ENCODE data around the gene LRRC34. TPM values are rescaled to one million over a fixed set of nuclear protein-coding genes. Genes with fewer than 3 reads are reported as not detected.

Gene LRRC34
- total and polyA plus RNA-seq, 2 experiments from 2014 or later, result 4.2 to 9.4 TPM

GRCh38 chr3:169850618-169851017, 37.9 kb upstream of the LRRC34 start:
- in situ Hi-C loops (cut with MboI), result no loop called here
- H3K9ac ChIP-seq, result no peak overlapping the region
- no peak overlapping the region for H2AFZ ChIP-seq
- no peak overlapping the region for H3K4me3 ChIP-seq
- peaks cover 19% of the 10 kb centered on the region; the same call in 1 of the 2 replicates for H3F3A ChIP-seq (ENCODE audit: insufficient read depth)
- peaks cover 20% of the 10 kb centered on the region for H3K4me1 ChIP-seq (ENCODE audit: insufficient read depth)
- no peak for DNase-seq
- no peak overlapping the region for H3K27ac ChIP-seq
- H3K9me2 ChIP-seq (ENCODE audit: insufficient read depth), result no peaks in the 10 kb centered on the region
- H3K36me3 ChIP-seq (ENCODE audit: low read depth), result no peaks in the 10 kb centered on the region
- no peaks in the 10 kb centered on the region for H3K27me3 ChIP-seq (replicated peaks; ENCODE audit: insufficient read depth)
- no peaks in the 10 kb centered on the region for H3K9me3 ChIP-seq (ENCODE audit: low read depth)
- H3K4me2 ChIP-seq (ENCODE audit: unreplicated experiment), result no peak overlapping the region
- no peaks in the 10 kb centered on the region for H3K79me2 ChIP-seq (ENCODE audit: insufficient read depth)
- no peaks in the 10 kb centered on the region for H4K20me1 ChIP-seq (ENCODE audit: insufficient read depth)
- TF ChIP-seq EZH2 (IDR thresholded peaks at IDR 0.05; ENCODE audit: insufficient read depth, poor library complexity, severe bottlenecking), result no peak
- no peak for TF ChIP-seq EZH2phosphoT487 (IDR thresholded peaks at IDR 0.05; ENCODE audit: insufficient read depth, low read depth)

DNA sequence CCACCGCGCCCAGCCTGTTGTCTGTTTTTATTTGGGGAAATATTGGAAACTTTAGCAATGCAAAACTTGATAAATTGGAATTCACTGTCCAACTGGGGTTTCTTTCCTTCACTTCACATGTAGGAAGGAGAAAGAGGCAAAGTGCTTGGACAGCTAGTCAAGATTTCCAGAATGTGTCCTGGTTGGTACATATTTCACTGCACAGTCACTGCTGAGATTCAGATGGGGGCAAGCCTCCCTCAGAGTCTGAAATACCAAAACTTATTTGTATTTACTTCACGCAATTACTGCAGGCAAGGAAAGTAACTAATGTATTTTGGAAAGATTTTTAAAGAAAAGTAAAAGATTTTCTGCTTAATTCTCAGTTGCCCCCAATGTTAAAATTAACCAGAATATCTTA, 36.0 kb upstream of the LRRC34 start:
- H3K9me3 ChIP-seq (ENCODE audit: low read depth), result no peaks in the 10 kb centered on the region
- H3K27ac ChIP-seq, result no peak overlapping the region
- H3K36me3 ChIP-seq (ENCODE audit: low read depth), result no peaks in the 10 kb centered on the region
- peaks cover 20% of the 10 kb centered on the region for H3K4me1 ChIP-seq (ENCODE audit: insufficient read depth)
- H3K4me2 ChIP-seq (ENCODE audit: unreplicated experiment), result no peak overlapping the region
- no peak overlapping the region for H2AFZ ChIP-seq
- H3K27me3 ChIP-seq (replicated peaks; ENCODE audit: insufficient read depth), result no peaks in the 10 kb centered on the region
- in situ Hi-C loops (cut with MboI), result no loop called here
- DNase-seq, result peak; percentile 33
- TF ChIP-seq EZH2phosphoT487 (IDR thresholded peaks at IDR 0.05; ENCODE audit: insufficient read depth, low read depth), result no peak
- no peak for TF ChIP-seq EZH2 (IDR thresholded peaks at IDR 0.05; ENCODE audit: insufficient read depth, poor library complexity, severe bottlenecking)
- no peaks in the 10 kb centered on the region for H4K20me1 ChIP-seq (ENCODE audit: insufficient read depth)
- no peaks in the 10 kb centered on the region for H3K79me2 ChIP-seq (ENCODE audit: insufficient read depth)
- H3F3A ChIP-seq (ENCODE audit: insufficient read depth), result peaks cover 21% of the 10 kb centered on the region; the same call in 1 of the 2 replicates
- H3K9ac ChIP-seq, result no peak overlapping the region
- 94 to 100% methylated on average over 3 of the region's 3 CpGs for WGBS, 2 experiments (ENCODE audit: low coverage in 1 of 2, low lambda C conversion rate in 2 of 2, missing lambda C conversion rate in 2 of 2)
- H3K9me2 ChIP-seq (ENCODE audit: insufficient read depth), result no peaks in the 10 kb centered on the region
- no peak overlapping the region for H3K4me3 ChIP-seq

DNA sequence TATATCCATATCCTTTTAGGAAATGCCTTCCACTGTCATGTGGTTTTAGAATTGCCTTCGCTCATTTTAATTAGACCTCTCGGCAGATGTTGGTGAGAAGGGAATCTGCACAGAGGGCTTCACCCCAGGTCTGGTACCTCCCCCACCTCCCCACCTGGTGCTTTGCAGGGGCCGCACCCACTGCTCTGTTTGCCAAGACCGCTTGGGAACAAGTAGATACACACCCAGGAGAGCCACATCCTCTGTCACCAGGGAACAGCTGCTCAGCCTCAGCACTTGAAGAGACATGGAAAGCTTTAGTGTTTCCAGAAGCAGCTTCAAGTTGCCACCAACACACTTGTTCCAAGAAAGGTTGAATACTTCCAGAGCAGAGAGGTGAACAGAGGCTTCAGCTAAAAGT, 35.2 kb upstream of the LRRC34 start:
- Histone ChIP-seq H3K36me3 (ENCODE audit: low read depth) (no peaks in the 10 kb centered on the region), H3K27ac (no peak overlapping the region), H3K9ac (no peak overlapping the region), H3K27me3 (replicated peaks; ENCODE audit: insufficient read depth) (no peaks in the 10 kb centered on the region), H3K4me3 (no peak overlapping the region), H2AFZ (0 out of 2 replicates have a peak overlapping the region, but pooled peaks have one; percentile 9), H3K9me3 (ENCODE audit: low read depth) (no peaks in the 10 kb centered on the region), H3K9me2 (ENCODE audit: insufficient read depth) (no peaks in the 10 kb centered on the region), H3K4me2 (ENCODE audit: unreplicated experiment) (no peak overlapping the region), H3K4me1 (ENCODE audit: insufficient read depth) (peaks cover 20% of the 10 kb centered on the region), H4K20me1 (ENCODE audit: insufficient read depth) (no peaks in the 10 kb centered on the region), H3F3A (ENCODE audit: insufficient read depth) (peaks cover 21% of the 10 kb centered on the region; the same call in 1 of the 2 replicates), H3K79me2 (ENCODE audit: insufficient read depth) (no peaks in the 10 kb centered on the region)
- in situ Hi-C loops (cut with MboI), result no loop called here
- 21 to 24% methylated on average over 4 of the region's 4 CpGs for WGBS, 2 experiments (ENCODE audit: low coverage in 1 of 2, low lambda C conversion rate in 2 of 2, missing lambda C conversion rate in 2 of 2)
- no peak for DNase-seq
- TF ChIP-seq EZH2phosphoT487 (IDR thresholded peaks at IDR 0.05; ENCODE audit: insufficient read depth, low read depth) (no peak), EZH2 (IDR thresholded peaks at IDR 0.05; ENCODE audit: insufficient read depth, poor library complexity, severe bottlenecking) (no peak)

- H3F3A ChIP-seq (ENCODE audit: insufficient read depth), result peaks cover 21% of the 10 kb centered on the region; the same call in 1 of the 2 replicates
- in situ Hi-C loops (cut with MboI), result no loop called here
- peak overlapping the region; percentile 30 for H3K4me2 ChIP-seq (ENCODE audit: unreplicated experiment)
- 62 to 63% methylated on average over 11 of the region's 11 CpGs for WGBS, 2 experiments (ENCODE audit: low coverage in 1 of 2, low lambda C conversion rate in 2 of 2, missing lambda C conversion rate in 2 of 2)
- H3K4me3 ChIP-seq, result no peak overlapping the region
- TF ChIP-seq EZH2 (IDR thresholded peaks at IDR 0.05; ENCODE audit: insufficient read depth, poor library complexity, severe bottlenecking), result no peak
- TF ChIP-seq EZH2phosphoT487 (IDR thresholded peaks at IDR 0.05; ENCODE audit: insufficient read depth, low read depth), result no peak
- H3K9me2 ChIP-seq (ENCODE audit: insufficient read depth), result no peaks in the 10 kb centered on the region
- H3K36me3 ChIP-seq (ENCODE audit: low read depth), result no peaks in the 10 kb centered on the region
- 0 out of 2 replicates have a peak overlapping the region, but pooled peaks have one; percentile 30 for H3K9ac ChIP-seq
- peak overlapping the region; percentile 72 for H3K27ac ChIP-seq
- H3K4me1 ChIP-seq (ENCODE audit: insufficient read depth), result peaks cover 20% of the 10 kb centered on the region
- no peaks in the 10 kb centered on the region for H3K27me3 ChIP-seq (replicated peaks; ENCODE audit: insufficient read depth)
- peak; percentile 91 for DNase-seq
- H2AFZ ChIP-seq, result no peak overlapping the region
- H4K20me1 ChIP-seq (ENCODE audit: insufficient read depth), result no peaks in the 10 kb centered on the region
- no peaks in the 10 kb centered on the region for H3K79me2 ChIP-seq (ENCODE audit: insufficient read depth)
- H3K9me3 ChIP-seq (ENCODE audit: low read depth), result no peaks in the 10 kb centered on the region
Observed at GRCh38 chr3:169846458-169847193, 33.9 kb upstream of the LRRC34 start.
